GM12892 (cell line): ENCODE measurements around the gene CACNA2D3.

Source experiments
- DNase-seq: peaks from one replicate; pipeline ENCODE4 v3.0.0; 2011; ENCODE audit not compliant: insufficient read length
- FAIRE-seq: peaks from 2 replicates; lab custom pipeline; 2011; peaks lifted over from hg19 to GRCh38; lab: Jason Lieb, UNC
- POLR2A ChIP-seq: IDR thresholded peaks from 2 replicates; pipeline ENCODE4 v1.6.1; 2011; ENCODE audit warnings: low read depth, low read length, control low read depth
- POLR2AphosphoS5 ChIP-seq: IDR thresholded peaks from 2 replicates; pipeline ENCODE4 v1.6.1; 2011; ENCODE audit warnings: low read depth, low read length, control low read depth
- TAF1 ChIP-seq: IDR thresholded peaks from 2 replicates; pipeline ENCODE4 v1.6.1; 2011; ENCODE audit warnings: low read depth, mild to moderate bottlenecking, control low read depth, low read length, borderline replicate concordance

CACNA2D3 gene

DNA sequence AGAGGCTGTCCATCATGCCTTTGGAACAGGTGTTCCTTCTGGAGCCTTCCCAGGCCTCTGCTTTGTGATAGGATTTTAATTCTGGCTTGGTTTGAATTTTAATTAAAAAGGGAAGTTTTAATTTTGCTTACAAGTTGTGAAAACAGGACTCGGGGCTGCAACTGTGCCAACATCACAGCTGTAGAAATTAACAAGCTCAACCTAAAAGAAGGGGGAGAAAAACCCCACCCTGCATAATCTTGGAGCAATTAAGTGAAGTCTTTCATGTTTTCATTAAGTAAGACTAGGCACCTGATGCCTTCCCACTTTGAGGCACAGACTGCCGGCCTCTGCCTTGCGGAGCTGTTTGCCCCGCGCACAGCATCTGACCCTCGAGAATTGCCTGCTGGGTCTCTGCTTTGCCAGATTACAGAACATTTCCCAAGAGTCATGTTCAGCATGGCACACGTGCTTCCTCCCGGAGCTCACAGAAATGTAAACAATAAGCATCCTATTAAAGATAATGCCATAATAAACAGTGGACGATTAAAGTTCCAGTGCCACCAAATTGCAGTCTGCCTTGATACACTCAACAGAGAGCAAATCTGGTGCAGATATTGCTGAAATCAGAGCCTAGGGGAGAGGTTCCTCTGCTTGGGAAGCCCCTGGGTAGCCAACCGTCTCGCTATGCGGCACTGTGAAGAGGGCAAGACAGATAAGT is 441.3 kb downstream of the CACNA2D3 start:
- FAIRE-seq (no peak), DNase-seq (no peak)
- TF ChIP-seq POLR2A (no peak), TAF1 (no peak), POLR2AphosphoS5 (no peak)

DNA sequence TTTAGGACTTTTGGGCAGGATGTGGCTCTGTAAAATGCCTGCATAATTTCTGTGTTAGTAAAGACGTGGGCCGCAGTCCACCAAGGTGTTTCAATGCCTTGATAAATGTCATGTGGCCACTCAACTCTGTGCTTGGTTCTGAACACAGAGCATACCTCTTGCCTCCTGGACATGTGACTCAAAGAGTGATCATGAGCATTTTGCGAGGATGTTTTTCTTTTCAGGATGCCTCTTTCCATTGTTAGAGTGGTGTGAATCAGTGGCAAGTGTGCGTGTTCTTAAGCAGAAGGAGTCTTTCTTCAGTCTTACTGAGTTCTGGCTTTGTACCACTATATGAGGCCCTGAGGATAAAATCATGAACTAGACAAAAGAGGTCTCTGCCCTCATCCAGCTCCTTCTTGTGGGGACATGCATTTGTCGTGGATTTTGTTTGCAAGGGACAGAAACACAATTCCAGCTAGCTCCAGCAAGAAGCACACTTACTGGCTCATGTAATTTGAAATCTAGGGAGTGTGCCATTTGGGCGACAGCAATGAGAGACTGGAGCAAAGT is 442.1 kb downstream of the CACNA2D3 start:
- FAIRE-seq, result no peak
- DNase-seq, result no peak
- TF ChIP-seq POLR2AphosphoS5 (no peak), TAF1 (no peak), POLR2A (no peak)

DNA sequence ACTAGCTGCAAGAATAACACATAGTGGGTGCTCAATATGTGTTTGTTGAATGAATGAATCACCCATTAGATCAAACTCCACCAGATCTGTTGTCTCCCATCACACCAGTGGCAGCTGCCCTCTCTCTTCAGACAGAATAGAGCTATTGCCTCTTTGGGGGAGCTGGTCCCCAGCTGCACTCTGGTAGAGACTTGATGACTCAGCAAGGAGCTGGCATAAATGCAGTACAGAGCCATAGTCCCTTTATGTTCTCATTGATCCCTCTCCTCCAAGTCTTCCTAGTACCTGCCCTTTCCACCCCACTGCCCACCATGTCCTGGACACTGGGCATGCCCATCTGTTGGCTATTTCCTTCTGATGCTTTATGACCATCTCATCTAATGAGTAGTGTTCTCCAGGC is 443.6 kb downstream of the CACNA2D3 start:
- no peak for TF ChIP-seq POLR2A
- no peak for TF ChIP-seq POLR2AphosphoS5
- TF ChIP-seq TAF1, result no peak
- DNase-seq (no peak), FAIRE-seq (no peak)

DNA sequence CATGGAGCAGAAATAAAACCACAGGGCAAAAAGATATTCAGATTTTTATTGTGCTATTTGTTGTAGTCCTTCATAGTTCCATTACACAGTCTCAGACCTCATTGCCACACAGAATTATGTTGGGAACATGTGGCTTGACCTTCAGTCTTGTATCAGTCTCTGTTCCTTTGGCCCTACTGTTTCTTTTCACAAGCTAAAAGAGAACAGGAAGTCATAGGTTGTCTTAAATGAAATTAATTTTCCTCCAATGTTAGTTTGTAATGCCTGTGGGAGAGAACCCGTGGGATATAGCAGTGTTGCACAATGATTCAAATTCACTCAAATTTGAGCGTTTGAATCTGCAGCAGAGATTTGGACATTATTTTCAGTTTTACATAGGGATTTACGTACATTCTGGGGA is 445.6 kb downstream of the CACNA2D3 start:
- no peak for TF ChIP-seq POLR2AphosphoS5
- no peak for TF ChIP-seq TAF1
- no peak for TF ChIP-seq POLR2A
- FAIRE-seq, result no peak
- DNase-seq, result no peak

DNA sequence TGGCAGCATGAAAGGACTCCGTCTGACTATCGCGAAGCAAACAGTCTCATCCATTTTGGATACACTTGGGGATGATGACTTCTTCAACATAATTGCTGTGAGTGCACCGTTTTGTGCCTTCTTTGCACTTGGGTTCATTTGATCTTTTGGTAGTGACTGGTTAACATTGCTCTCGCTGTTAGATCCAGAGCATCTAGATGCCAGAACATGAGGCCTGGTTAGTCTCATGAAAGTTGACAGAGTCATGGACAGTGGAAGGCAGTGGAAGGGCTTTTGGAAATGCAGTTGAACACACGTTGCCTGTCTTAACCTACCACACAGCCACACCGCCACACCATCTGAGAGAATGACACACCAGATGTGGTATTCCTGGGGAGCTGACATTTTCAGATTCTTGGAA is 447.7 kb downstream of the CACNA2D3 start:
- DNase-seq (no peak), FAIRE-seq (no peak)
- TF ChIP-seq POLR2A, result no peak
- TF ChIP-seq POLR2AphosphoS5, result no peak
- no peak for TF ChIP-seq TAF1

GRCh38 chr3:54572197-54572895 is 450.0 kb downstream of the CACNA2D3 start:
- DNase-seq (no peak), FAIRE-seq (no peak)
- no peak for TF ChIP-seq POLR2A
- TF ChIP-seq TAF1, result no peak
- no peak for TF ChIP-seq POLR2AphosphoS5

DNA sequence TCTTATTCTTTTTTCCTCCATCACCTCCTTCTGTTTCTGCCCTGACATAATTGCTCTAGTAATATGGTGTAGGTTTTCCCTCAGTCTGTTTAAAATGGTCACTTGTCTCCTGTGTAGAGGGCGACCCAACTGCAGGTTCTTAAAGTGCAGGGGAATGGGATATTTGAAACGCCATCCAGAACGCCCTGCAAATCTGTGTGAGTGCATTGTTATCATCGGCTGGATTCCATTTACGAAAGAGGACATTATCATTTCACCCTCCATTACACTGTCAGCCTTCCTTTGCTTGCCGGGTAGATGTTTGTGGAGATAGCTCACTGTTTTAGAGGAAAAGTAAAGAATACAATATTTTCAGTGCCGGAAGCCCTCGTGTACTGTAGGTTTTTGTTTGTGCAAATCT is 451.5 kb downstream of the CACNA2D3 start:
- TF ChIP-seq POLR2AphosphoS5 (no peak), POLR2A (no peak), TAF1 (no peak)
- DNase-seq (no peak), FAIRE-seq (no peak)

DNA sequence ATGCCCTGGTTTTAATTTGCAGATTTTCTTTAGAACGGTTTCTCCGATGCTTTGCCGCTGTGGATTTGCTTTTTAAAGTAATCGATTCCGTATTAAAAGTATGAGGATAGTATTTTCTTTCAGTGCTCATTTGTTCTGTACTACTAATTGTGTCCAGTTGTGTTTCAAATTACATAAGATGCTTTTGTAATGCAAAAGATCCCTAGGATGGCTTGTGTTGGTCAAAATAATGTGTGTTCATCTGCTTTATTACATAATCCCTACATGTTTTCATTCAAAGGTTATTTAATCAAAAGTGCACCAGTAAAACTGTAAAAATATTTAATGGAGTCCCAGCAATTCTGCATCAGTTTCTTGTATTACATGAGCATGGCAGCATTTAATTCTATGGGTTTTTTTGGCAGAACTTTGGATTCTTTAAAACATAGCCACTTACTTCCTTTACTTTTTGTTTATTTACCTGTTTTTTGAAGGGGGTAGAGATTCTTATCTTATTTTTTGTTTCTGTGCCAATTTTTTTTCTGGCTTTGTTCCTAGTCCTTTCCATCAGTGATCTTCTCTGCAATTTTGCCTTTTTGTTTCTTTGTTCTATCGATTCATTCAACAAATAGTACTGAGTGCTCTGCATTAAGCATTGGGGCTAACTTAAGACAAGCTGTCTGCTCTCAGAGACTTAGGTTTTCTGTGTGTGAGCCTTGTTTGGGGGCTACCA is 452.7 kb downstream of the CACNA2D3 start:
- FAIRE-seq (no peak), DNase-seq (no peak)
- TF ChIP-seq TAF1 (no peak), POLR2A (no peak), POLR2AphosphoS5 (no peak)

- DNase-seq (no peak), FAIRE-seq (no peak)
- TF ChIP-seq TAF1, result no peak
- no peak for TF ChIP-seq POLR2AphosphoS5
- no peak for TF ChIP-seq POLR2A
Measured at GRCh38 chr3:54575618-54575960, 453.2 kb downstream of the CACNA2D3 start.

DNA sequence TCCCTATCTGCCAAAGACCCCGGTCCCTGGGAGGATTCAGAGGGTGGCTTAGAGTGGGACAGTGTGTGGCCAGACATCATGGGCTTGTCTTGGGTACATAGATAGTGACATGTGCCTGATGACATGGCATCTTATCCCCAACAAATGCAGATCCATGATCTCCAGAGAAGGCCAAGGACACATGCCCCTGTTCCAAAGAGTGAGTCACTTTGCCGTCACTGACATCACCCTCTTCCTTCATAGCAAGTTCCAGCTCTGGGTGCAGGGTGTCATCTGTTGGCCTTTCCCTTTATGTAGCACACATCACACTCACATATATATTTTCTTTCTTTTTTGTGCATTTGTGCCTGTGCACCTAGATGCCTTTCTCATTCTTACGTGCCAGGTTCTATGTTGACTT is 455.0 kb downstream of the CACNA2D3 start:
- DNase-seq, result no peak
- no peak for FAIRE-seq
- TF ChIP-seq POLR2A (no peak), TAF1 (no peak), POLR2AphosphoS5 (no peak)

- DNase-seq, result no peak
- FAIRE-seq, result no peak
- TF ChIP-seq POLR2A (no peak), TAF1 (no peak), POLR2AphosphoS5 (no peak)
Measured at GRCh38 chr3:54578417-54578816, 456.1 kb downstream of the CACNA2D3 start.

DNA sequence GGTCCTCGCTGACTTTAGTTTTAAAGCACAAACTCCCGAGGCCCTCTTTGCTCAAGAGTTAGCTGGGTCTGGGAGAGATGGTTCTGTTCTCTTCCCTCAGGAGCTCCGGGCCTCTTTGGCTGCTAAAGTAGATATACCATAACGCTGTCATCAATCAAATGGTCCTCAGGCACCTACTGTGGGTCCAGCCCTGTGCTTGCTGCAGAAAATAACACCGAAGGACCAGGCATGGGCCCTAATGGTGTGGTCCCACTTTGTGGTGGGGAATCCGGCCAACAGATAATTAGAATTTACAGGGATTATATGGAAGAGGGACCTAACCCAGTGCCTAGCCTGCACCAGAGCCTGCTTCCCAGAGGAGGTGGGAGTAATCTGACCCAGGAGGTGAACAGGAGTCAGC is 458.1 kb downstream of the CACNA2D3 start:
- FAIRE-seq, result no peak

More for the DNA sequence above, 458.1 kb downstream of the CACNA2D3 start:
- TF ChIP-seq POLR2AphosphoS5 (no peak), TAF1 (no peak), POLR2A (no peak)
- DNase-seq, result no peak
